Right cardiac atrium (tissue), 5 donors: ENCODE data around the gene PAQR4. TPM values are rescaled to one million over a fixed set of nuclear protein-coding genes. Genes with fewer than 3 reads are reported as not detected.
"Not testable (repeated sequence)": the region's sequence is repeated elsewhere in the genome, so short reads cannot be mapped to it uniquely, and the experiment has no call there.

Experiments
- ATAC-seq, 2 donors: fragments of 200-7000 bp; cut with Tn5 transposase; one replicate each; pipeline versions ENCODE4 v1.8.0 to v1.9.1; 2020; ENCODE audit warnings: moderate library complexity in 2 of 2, mild to moderate bottlenecking in 1 of 2
- DNase-seq, 3 donors: peaks; one replicate each; pipeline ENCODE4 v3.0.0-alpha.2; 2020
- H3K27ac ChIP-seq: one replicate; pipeline ENCODE4 v1.5.1; 2013; ENCODE audit warnings: mild to moderate bottlenecking, low read length, control low read depth, moderate library complexity
- H3K27me3 ChIP-seq: one replicate; pipeline ENCODE4 v1.6.1; 2013; ENCODE audit not compliant: control insufficient read depth, insufficient read depth
- H3K4me1 ChIP-seq: one replicate; pipeline ENCODE4 v1.6.1; 2013; ENCODE audit warnings: low read length; ENCODE audit not compliant: control insufficient read depth, insufficient read depth
- H3K4me3 ChIP-seq: one replicate; pipeline ENCODE4 v1.5.1; 2013; ENCODE audit warnings: low read length, control low read depth
- H3K9me3 ChIP-seq: one replicate; pipeline ENCODE4 v1.6.1; 2013; ENCODE audit warnings: low read length; ENCODE audit not compliant: control insufficient read depth
- WGBS: extraction: QIAGEN DNeasy Blood & Tissue Kit; methylation state at CpG from one replicate; pipeline ENCODE4 v1.1.7; 2013; 5-methylcytosine and 5-hydroxymethylcytosine counted together
- intact Hi-C, 4 donors: fragments of 100-400 bp; cut with DNase I; formaldehyde crosslinking; loops; one replicate each; pipeline versions ENCODE4 v1.11.0 to v1.14.0; 2022 to 2023
- polyA plus RNA-seq: library from polyadenylated mRNA; stranded (reverse); fragments of 200-250 nt; gene quantifications from one replicate; pipeline ENCODE4 v1.2.3, GENCODE V29; 2013
- total RNA-seq, 4 donors: library from RNA; stranded (reverse); fragmentation: NEBNext Ultra II Directional; extraction: Animal tissue kit (Norgen Biotek cat#: 25700); gene quantifications; one replicate each; pipeline ENCODE4 v1.2.1, GENCODE V29; 2021
- donor health status: healthy with polysubstance abuse.
- donor health status: DM: no; HTN: yes; CAD: no.
- donor health status: DM: no; HTN: no; CAD: no.
- donor health status: DM: no; HTN: yes; CAD: no; lungs with severe emphysema.
- donor health status: DM: yes; HTN: yes; CAD: no.

Gene PAQR4
- total and polyA plus RNA-seq, 5 donors: 4.0 to 10.3 (median 6.6) TPM

- H3K27me3 ChIP-seq, ATAC-seq, intact Hi-C loops, DNase-seq, H3K9me3 ChIP-seq, H3K4me3 ChIP-seq, H3K27ac ChIP-seq, H3K4me1 ChIP-seq: not testable (repeated sequence)
- 86% methylated on average over 12 of the region's 12 CpGs for WGBS
Measured at GRCh38 chr16:2943716-2944115, 25.4 kb upstream of the PAQR4 start.

- 96% methylated on average over 4 of the region's 4 CpGs for WGBS
- ATAC-seq (no peak), DNase-seq (no peak)
- H3K4me3 ChIP-seq: no peak overlapping the region
- no peaks in the 10 kb centered on the region for H3K9me3 ChIP-seq
- H3K4me1 ChIP-seq: no peaks in the 10 kb centered on the region
- H3K27ac ChIP-seq: no peak overlapping the region
- H3K27me3 ChIP-seq: no peaks in the 10 kb centered on the region
- intact Hi-C loops: no loop called here
Measured at GRCh38 chr16:2946649-2947048, 22.5 kb upstream of the PAQR4 start.

GRCh38 chr16:2948807-2949704, 20.1 kb upstream of the PAQR4 start:
- DNase-seq (peak in 1 of 3 donors; percentile 43), ATAC-seq (no peak)
- Histone ChIP-seq H3K27ac (no peak overlapping the region), H3K9me3 (no peaks in the 10 kb centered on the region), H3K27me3 (no peaks in the 10 kb centered on the region), H3K4me3 (no peak overlapping the region), H3K4me1 (no peaks in the 10 kb centered on the region)
- 84% methylated on average over 36 of the region's 36 CpGs for WGBS
- intact Hi-C loops: no loop called here

GRCh38 chr16:2949705-2950352, 19.3 kb upstream of the PAQR4 start:
- peak in 1 of 2 donors; percentile 10 for ATAC-seq
- 88% methylated on average over 19 of the region's 19 CpGs for WGBS
- no peaks in the 10 kb centered on the region for H3K4me1 ChIP-seq
- H3K9me3 ChIP-seq: no peaks in the 10 kb centered on the region
- intact Hi-C loops: no loop called here
- DNase-seq: no peak
- H3K27ac ChIP-seq: no peak overlapping the region
- no peaks in the 10 kb centered on the region for H3K27me3 ChIP-seq
- no peak overlapping the region for H3K4me3 ChIP-seq

- intact Hi-C loops: no loop called here
- no peak for ATAC-seq
Measured at GRCh38 chr16:2950353-2950724, 18.8 kb upstream of the PAQR4 start.

GRCh38 chr16:2950773-2951172, 18.4 kb upstream of the PAQR4 start:
- no peak for ATAC-seq
- WGBS: 90% methylated on average over 16 of the region's 16 CpGs
- Histone ChIP-seq H3K27ac (no peak overlapping the region), H3K4me3 (no peak overlapping the region), H3K27me3 (no peaks in the 10 kb centered on the region), H3K4me1 (no peaks in the 10 kb centered on the region), H3K9me3 (no peaks in the 10 kb centered on the region)
- intact Hi-C loops: no loop called here
- no peak for DNase-seq

More at GRCh38 chr16:2950353-2950724, 18.8 kb upstream of the PAQR4 start:
- Histone ChIP-seq H3K9me3 (no peaks in the 10 kb centered on the region), H3K4me3 (no peak overlapping the region), H3K27me3 (no peaks in the 10 kb centered on the region), H3K27ac (no peak overlapping the region), H3K4me1 (no peaks in the 10 kb centered on the region)
- DNase-seq: peak in 1 of 3 donors; percentile 54
- 92% methylated on average over 13 of the region's 13 CpGs for WGBS

GRCh38 chr16:2952679-2953078, 16.5 kb upstream of the PAQR4 start:
- ATAC-seq (peak; percentile 69 to 80), DNase-seq (peak; percentile 51 to 80 (median 72))
- Histone ChIP-seq H3K27me3 (no peaks in the 10 kb centered on the region), H3K27ac (no peak overlapping the region), H3K4me3 (no peak overlapping the region), H3K4me1 (no peaks in the 10 kb centered on the region), H3K9me3 (no peaks in the 10 kb centered on the region)
- intact Hi-C loops: no loop called here
- 43% methylated on average over 11 of the region's 11 CpGs for WGBS

- Histone ChIP-seq H3K9me3 (no peaks in the 10 kb centered on the region), H3K27ac (no peak overlapping the region), H3K4me3 (no peak overlapping the region), H3K27me3 (no peaks in the 10 kb centered on the region), H3K4me1 (no peaks in the 10 kb centered on the region)
- ATAC-seq (no peak), DNase-seq (no peak)
- 51% methylated on average over 31 of the region's 31 CpGs for WGBS
- intact Hi-C loops: no loop called here
Measured at GRCh38 chr16:2953706-2954627, 15.2 kb upstream of the PAQR4 start.

- Histone ChIP-seq H3K27me3 (no peaks in the 10 kb centered on the region), H3K4me1 (no peaks in the 10 kb centered on the region), H3K9me3 (no peaks in the 10 kb centered on the region), H3K4me3 (no peak overlapping the region), H3K27ac (no peak overlapping the region)
- 64% methylated on average over 26 of the region's 26 CpGs for WGBS
- intact Hi-C loops: no loop called here
- no peak for ATAC-seq
- peak in 1 of 3 donors; percentile 47 for DNase-seq
Measured at GRCh38 chr16:2954656-2955381, 14.3 kb upstream of the PAQR4 start.

GRCh38 chr16:2955438-2955778, 13.7 kb upstream of the PAQR4 start:
- Histone ChIP-seq H3K4me1 (no peaks in the 10 kb centered on the region), H3K4me3 (no peak overlapping the region), H3K27me3 (no peaks in the 10 kb centered on the region), H3K9me3 (no peaks in the 10 kb centered on the region), H3K27ac (no peak overlapping the region)
- intact Hi-C loops: no loop called here
- WGBS: 54% methylated on average over 10 of the region's 10 CpGs
- ATAC-seq (no peak), DNase-seq (peak in 2 of 3 donors; percentile 16 to 52)
